GM21528 (cell line): ENCODE measurements around the gene SYNGR4.

Experiments
- ATAC-seq: cut with Tn5 transposase; IDR thresholded peaks from one replicate; pipeline ENCODE4 v1.9.1; 2021; ENCODE audit warnings: mild to moderate bottlenecking, moderate library complexity; ENCODE audit not compliant: unreplicated experiment, low FRiP score

Gene SYNGR4

DNA sequence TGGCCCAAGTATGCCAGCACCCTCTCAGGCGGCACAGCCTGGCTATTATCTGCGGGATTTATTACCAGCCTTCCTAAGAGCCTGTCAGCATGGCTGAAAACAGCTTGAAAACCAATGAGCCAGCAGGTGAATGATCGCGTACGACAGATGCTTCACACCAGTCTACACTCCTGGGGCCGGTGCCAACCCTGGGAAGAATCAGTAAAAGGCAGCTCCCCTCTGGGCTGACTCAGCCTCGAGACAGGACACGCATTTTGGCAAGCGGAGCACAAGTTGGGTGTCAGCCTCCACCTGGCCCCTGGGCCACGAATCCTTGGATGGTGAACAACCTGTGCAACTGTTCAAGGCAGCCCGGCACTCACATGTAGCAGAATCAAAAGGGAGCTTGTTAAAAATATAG is 23.2 kb upstream of the SYNGR4 start:
- ATAC-seq: no peak

DNA sequence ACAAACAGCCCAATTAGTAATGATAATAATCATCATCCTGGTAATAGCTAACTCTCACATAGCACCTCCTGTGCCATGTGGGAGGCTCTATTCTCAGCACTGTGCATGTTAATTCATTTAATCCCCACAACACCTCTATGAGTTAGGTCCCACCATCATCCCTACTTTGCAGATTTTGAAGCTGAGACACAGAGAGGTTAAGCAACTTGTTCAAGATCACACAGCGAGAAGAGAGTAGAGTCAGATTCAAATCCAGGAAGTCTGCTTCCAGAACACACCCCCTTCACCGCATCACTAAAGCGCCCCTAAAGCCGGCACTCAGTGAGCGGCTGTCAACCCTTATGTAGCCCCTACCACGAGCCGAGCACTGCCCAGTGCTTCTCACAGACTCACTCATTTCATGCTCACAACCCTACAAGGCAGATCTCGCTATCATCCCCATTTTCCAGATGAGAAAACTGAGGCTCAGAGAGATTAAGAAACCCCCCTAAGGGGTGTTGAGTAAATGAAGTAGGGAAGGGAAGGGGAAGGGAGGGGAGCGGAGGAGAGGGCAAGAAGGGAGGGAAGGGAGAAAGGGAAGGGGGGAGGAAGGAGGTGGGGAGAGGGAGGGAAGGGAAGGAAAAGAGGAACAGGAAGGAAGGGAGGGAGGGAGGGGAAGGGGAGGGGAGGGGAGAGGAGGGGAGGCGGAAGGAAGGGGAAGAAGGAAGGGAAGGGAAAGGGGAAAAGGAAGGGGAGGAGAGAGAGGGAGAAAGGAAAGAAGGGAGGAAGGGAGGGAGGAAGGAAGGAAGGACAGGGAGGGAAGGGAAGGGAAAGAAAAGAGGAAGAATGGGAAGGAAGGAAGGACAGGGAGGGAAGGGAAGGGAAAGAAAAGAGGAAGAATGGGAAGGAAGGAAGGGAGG is 22.4 kb upstream of the SYNGR4 start:
- no peak for ATAC-seq

DNA sequence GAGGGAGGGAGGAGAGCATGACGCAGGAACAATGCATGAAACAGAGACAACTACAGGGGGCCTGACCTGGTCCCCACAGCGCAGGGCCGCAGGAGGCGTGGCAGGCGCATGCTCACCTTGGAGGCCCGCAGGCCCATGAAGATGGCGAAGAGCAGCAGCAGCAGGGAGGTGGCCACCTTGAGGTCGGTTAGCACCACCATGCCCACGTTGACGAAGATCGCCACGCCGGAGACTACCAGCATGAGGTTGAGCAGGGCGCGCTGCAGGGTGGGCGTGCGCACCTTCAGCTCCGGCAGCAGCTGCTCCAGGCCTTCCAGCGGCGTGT is 21.8 kb upstream of the SYNGR4 start:
- no peak for ATAC-seq

DNA sequence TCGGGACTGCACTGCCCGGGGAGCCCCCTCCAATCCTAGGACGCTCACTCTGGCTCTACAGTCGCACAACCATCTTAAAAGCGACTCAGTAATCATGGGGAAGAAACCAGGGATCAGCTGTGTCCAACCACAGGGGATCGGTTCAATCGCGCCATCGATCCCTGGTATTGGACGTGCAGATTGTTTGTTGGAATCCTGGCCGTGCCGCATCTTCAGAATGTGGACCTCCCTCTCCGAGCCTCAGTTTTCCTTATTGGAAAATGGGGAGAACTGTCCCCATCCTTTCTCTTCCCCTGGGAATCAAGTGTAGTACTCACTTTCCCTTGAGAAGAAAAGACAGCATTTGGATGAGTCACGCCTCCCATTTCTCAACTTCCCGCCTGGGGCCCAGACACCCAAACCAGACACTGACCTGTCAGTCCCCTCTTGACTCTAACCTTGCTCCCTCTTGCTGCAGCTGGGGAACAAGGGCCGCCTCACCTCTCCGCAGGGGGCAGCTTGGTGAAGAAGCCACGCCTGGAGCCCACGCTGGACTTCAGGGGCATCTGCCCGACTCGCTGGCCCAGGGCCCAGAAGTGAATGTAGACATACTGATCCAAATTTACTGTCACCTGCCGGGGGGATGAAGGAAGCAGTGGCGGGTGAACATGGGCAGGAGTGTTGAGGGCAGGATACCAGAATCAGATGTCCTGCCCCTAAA is 21.2 kb upstream of the SYNGR4 start:
- ATAC-seq: no peak

DNA sequence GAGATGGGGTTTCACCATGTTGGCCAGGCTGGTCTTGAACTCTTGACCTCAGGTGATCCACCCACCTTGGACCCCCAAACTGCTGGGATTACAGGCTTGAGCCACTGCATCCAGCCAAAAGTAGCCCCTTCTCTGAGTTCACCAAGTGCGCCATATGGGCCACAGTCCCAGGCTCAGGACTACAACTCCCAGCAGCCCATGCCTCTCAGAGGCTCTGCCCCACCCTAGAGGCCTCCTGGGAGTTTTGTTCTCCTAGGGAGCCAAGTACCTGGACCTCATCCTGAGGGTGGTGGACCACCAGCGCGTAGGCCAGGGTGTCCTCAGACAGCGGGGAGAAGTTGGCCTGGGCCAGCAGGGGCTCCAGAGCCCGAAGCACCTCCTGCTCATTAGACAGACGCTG is 19.3 kb upstream of the SYNGR4 start:
- no peak for ATAC-seq

DNA sequence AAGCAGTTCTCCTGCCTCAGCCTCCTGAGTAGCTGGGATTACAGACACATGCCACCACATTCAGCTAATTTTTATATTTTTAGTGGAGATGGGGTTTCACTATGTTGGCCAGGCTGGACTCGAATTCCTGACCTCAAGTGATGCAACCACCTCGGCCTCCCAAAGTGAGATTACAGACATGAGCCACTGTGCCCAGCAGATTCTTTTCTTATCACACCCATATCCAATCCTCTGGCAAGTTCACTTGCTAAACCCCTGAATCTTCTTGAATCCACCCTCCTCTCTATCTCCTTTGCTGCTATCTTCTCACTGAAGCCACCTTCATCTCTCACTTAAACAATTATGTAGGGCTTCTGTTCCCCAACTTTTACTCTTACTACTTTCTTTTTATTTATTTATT is 18.0 kb upstream of the SYNGR4 start:
- no peak for ATAC-seq

DNA sequence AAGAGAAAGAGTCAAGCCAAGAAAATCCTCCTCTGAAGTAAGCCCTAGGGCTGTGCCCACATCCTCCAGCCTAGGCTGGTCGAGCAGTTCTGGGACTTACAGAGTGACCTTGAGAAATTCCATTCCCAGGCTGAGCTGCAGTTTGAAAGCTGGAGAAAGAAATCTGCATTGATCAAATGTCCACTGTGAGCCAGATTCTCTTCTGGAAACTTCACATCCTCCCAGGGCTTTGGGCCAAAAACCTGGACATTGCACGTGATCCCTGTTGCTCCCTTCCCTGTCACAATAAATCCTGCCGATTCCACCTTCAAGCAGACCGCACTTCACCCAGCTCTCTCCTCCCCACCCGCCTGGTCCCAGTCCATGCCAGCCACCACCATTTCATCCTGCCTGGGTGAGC is 16.1 kb upstream of the SYNGR4 start:
- no peak for ATAC-seq

DNA sequence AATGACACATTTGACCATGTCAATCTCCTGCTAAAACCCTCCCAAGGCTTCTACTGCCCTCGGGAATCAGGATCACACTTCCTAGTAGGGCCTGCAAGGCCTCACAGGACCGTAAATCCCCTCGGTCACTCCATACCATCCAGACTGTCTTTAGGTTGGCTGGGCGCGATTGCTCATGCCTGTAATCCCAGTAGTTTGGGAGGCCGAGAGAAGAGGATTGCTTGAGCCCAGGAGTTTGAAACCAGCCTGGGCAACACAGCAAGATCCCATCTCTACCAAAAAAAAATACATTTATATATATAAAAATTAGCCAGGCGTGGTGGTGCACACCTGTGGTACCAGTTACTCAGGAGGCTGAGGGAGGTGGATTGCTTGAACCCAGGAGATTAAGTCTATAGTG is 15.4 kb upstream of the SYNGR4 start:
- no peak for ATAC-seq

DNA sequence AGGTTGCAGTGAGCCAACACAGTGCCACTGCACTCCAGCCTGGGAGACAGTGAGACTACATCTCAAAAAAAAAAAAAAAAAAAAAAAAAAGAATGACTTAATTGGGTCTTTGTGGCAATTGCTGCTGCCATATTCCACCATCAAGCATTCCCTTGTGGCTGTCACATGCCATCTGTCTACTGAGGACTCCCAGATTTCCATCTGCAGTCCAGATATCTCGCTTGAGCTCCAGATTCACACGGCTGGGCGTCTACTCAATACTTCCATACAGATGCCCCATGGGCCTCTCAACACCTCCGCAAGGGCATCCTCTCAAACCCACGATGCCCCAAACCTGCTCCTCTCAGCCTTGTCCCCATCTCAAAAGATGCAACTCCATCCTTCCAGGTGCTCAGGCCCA is 13.3 kb upstream of the SYNGR4 start:
- no peak for ATAC-seq

DNA sequence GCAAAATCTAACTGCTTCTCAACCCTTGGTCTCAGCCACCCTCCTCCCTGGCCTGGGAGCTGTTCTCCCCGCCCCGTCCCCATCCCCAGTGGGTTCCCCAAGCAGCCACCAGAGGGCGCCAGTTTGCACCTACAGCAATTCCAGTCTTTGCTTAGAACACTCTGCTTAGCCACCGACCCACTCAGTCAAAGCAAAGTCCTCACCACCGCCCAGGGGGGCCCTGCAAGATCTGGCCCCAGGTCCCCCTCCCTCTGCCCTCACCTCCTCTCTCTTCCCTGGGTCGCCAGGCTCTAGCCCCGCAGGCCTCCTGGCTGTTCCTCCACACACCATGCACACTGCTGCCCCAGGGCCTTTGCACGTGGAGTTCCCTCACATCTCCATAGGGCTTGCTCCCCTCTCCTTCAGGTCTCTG is 12.8 kb upstream of the SYNGR4 start:
- ATAC-seq: no peak

DNA sequence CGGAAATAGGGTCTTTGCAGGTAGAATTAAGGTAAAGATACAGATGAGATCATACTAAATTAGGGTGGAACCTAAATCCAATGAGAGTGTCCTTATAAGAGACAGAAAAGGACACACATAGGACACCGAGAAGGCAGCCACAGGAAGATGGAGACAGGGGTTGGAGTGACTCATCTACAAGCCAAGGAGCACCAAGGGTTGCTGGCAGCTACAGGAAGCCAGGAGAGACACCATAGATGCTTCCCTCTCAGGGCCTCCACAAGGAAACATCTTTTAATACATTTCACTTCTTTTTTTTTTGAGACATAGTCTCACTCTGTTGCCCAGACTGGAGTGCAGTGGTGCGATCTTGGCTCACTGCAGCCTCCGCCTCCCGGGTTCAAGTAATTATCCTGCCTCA is 10.5 kb upstream of the SYNGR4 start:
- no peak for ATAC-seq

DNA sequence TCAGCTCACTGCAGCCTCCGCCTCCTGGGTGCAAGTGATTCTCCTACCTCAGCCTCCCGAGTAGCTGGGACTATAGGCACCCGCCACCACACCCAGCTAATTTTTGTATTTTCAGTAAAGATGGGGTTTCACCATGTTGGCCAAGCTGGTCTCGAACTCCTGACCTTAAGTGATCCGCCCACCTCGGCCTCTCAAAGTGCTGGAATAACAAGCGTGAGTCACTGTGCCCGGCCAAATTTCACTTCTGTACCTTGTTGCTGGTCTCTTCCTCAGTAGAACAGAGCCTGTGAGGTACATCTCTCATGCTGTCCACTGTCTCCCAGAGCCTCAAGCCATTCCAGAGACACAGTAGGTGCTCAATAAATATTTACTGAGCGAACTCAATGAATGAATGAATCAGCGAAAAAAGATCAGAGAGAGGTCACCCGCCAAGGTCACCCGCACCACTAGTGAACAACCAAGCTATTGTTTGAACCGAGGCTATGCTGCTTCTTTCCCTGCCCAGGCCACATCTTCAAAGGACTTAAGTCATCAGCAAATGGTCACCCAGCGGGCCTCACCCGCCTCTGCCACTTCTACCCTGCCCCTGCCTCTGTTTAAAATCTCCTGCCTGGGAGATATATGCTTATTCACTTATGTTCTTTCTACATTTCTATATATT is 9.7 kb upstream of the SYNGR4 start:
- ATAC-seq: no peak

DNA sequence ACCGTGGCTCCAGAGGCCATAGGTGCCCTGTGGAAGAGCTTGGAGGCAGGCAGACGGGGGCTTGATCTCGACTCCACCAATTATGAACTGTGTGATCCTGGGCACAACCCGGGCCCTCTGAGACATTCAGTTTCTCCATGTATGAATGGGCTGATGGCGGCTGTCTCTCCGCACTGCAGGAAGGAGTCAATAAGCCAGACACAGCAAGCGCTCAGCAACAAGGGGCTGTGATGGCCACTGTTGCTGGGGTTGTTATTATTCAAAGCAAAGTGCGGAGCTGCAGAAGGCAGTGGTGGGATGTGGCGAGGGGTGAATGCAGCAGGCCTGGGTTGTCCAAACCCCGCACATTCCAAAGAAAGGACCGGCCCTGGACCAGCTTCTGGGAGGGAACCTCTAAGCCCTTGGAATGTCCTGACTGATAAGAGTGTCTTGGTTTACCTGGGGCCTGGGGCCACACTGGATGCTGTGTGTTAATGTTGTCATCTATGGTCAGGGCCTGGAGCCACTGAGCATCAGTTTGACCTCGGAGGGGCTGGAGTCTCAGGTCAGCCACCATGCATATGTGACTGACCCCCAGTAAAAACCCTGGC is 8.7 kb upstream of the SYNGR4 start:
- ATAC-seq: no peak

DNA sequence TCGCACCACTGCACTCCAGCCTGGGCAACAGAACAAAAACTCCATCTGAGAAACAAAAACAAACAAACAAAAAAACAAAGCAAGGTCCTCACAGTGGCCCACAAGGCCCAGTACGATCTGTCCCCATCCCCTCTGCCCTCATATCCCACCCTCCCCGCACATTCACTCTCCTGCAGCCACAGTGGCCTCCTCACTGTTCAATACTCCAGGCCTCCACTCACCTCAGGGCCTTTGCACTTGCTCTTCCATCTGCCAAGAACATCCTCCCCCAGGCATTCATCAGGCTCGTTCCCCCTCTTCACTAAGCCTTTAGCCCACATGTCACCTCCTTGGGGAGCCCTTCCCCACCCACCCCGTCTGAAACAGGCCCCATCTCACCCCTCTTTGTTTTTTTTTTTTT is 5.0 kb upstream of the SYNGR4 start:
- no peak for ATAC-seq

DNA sequence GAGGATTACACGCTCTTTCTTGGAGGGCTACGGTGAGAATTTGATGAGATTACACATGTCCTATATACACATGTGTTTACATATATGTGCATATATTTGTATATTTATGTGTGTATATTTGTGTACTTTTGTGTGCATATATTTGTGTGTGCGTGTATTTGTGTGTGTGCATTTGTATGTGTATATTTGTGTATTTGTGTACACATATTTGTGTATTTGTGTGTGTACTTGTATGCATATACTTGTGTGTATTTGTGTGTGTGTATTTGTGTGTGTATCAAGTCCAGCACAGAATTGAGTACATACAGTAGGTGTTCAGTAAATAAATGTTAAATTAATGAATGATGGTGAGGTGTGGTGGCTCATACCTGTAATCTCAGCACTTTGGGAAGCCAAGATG is 2.3 kb upstream of the SYNGR4 start:
- no peak for ATAC-seq

DNA sequence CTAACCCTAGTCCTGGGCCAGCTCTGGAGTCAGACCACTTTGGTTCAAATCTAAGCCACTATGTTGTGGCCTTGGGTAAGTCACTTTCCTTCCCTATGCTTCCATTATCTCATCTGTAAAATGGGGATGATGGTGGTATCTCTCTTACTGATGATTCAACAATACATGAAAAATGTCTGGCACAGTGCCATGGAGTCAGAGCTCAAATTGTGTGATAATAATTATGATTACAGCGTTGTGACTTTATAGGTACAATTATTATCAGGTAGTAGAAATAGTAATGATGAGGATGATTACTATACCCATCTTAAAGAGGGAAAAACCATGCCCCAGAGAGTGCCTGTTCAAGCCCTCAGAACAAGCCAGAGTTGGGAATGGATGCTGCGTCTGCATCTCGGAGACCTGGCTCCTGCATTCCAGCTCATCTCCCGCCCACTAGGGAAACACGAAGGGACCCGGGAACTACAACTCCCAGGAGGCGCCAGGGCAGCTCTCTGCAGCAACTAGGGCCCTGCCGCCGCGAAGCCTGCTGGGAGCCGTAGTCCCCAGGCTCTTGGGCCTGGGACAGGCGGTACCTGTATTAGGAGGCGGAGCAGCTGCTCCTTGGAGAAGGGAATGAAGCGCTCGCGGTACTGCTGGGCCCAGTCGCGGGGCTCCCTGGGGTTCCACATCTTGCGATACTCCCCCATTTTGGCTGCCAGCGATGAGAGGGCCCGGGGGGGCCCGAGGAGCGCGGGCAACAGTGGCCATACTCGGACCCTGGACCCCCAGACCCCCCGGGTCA is 1.3 kb upstream of the SYNGR4 start:
- ATAC-seq: peak; percentile 49

DNA sequence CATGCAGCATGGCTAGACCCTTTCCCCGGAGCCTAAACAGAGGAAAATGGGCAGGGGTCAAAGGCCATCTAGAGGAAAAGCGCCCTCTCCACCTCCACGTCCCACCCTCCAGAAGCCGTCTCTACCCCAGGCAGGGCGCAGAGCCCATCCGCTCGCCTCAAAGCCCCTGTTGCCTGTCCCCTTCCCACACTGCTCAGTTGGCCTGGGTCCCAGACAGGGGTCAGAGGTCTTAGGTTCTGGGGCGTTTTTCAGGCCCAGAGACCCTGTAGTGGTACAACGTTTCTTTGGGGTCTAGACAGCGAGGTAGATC is 712 bp upstream of the SYNGR4 start:
- peak; percentile 29 for ATAC-seq

DNA sequence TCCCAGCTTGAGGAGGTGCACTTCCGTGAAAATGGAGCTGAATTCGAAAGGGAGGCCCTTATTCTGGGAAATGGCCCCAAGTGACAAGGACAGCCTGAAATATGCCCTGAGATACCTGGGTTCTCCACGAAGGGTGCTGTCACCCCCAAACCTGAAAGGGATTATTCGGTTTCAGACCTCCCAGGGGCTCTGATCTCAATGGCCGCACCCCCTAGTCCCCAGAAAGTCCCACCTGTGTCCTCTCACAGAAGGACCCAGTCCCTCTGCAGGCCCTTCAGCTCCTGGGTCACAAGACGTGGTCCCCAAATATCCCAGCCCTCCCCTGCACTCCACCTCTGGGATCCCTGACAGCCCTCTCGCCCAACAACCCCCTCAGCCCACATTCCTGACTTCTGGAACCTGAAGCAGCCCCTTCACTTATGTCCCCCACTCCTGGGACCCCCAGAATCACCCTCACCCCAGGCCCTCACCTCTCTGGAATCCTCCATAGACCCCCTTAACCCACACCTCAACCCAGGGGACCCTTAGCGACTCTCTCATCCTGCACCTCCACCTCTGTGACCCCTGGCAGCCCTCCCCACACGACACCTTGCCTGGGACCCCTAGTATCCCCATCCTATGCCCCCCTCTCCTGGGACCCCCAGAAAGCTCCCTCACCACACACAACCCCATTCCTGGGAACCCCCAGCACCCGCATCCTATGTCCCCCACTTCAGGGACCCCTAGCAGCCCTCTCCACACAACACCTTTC is 606 bp downstream of the SYNGR4 start:
- no peak for ATAC-seq

DNA sequence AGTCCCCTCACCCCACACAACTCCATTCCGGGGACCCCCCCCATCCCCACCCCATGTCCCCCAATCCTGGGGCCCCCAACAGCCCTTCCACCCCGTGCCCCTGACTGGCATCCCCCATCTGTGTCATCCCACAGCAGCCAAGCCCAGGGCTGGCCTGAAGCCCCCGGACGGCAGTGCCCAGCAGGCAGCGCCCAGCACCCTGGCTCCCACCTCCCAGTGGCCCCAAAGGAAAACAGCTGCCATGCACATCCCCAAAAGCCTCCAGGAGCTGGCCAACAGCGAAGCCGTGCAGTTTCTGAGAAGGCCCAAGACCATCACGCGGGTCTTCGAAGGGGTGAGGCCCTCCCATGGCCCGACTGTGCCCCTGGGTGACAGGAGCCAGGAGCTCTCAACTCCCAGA is 1.4 kb downstream of the SYNGR4 start:
- no peak for ATAC-seq

DNA sequence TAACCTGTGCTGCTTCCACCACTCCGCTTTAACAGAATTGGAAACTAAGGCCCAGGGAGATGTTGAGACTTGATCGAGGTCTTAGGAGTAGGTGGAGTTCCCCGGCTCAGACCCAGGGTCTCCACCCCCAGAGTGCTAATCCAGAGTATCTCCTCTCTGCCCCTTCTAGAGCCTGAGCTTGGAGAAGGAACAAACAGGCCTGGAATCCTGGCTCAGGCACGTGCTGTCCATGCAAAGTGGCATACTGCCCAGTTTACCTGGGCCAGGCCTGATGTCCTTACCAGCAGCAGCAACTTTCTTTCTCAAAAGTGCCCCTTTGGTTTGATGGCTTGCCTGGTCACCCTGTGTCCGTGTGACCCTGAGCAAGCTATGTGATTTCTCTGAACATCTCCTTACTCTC is 3.7 kb downstream of the SYNGR4 start:
- ATAC-seq: no peak
